Endothelial cell (in vitro differentiated cells): ENCODE data around the gene TMPRSS12. TPM values are rescaled to one million over a fixed set of nuclear protein-coding genes. Genes with fewer than 3 reads are reported as not detected.
"Not testable (repeated sequence)": the region's sequence is repeated elsewhere in the genome, so short reads cannot be mapped to it uniquely, and the experiment has no call there.

Experiments
- DNase-seq: peaks from one replicate; pipeline ENCODE4 v3.0.0; 2021; ENCODE audit warnings: low spot score
- H3K27ac Mint-ChIP-seq: one replicate; pipeline ENCODE4 v1.8.0; 2021; ENCODE audit warnings: mixed read lengths, inconsistent platforms; ENCODE audit not compliant: unreplicated experiment
- H3K27me3 Mint-ChIP-seq: one replicate; pipeline ENCODE4 v1.8.0; 2021; ENCODE audit warnings: mild to moderate bottlenecking, moderate library complexity, mixed read lengths, inconsistent platforms; ENCODE audit not compliant: unreplicated experiment
- H3K36me3 Mint-ChIP-seq: one replicate; pipeline ENCODE4 v1.8.0; 2021; ENCODE audit warnings: mild to moderate bottlenecking, low read depth, mixed read lengths, inconsistent platforms; ENCODE audit not compliant: unreplicated experiment
- H3K4me1 Mint-ChIP-seq: one replicate; pipeline ENCODE4 v1.8.0; 2021; ENCODE audit warnings: mild to moderate bottlenecking, mixed read lengths, inconsistent platforms; ENCODE audit not compliant: unreplicated experiment
- H3K4me3 Mint-ChIP-seq: one replicate; pipeline ENCODE4 v1.8.0; 2021; ENCODE audit warnings: mild to moderate bottlenecking, mixed read lengths, inconsistent platforms; ENCODE audit not compliant: unreplicated experiment
- H3K9me3 Mint-ChIP-seq: one replicate; pipeline ENCODE4 v1.8.0; 2021; ENCODE audit warnings: mixed read lengths, inconsistent platforms; ENCODE audit not compliant: unreplicated experiment
- total RNA-seq: library from RNA; stranded (reverse); fragmentation: NEBNext Ultra II Directional; extraction: Animal tissue kit (Norgen Biotek cat#: 25700); gene quantifications from one replicate; pipeline ENCODE4 v1.2.1, GENCODE V29; 2021; ENCODE audit not compliant: unreplicated experiment
- TF ChIP-seq, protein P1 (sequence below): fragments of 200-600 bp; sonication (generic); IDR thresholded peaks from one replicate; pipeline ENCODE4 v1.5.0; 2021; ENCODE audit warnings: antibody characterized with exemption; ENCODE audit not compliant: unreplicated experiment

Gene TMPRSS12
- total RNA-seq, 1 donor from 2014 or later, result not detected

- TF ChIP-seq, protein P1, sequence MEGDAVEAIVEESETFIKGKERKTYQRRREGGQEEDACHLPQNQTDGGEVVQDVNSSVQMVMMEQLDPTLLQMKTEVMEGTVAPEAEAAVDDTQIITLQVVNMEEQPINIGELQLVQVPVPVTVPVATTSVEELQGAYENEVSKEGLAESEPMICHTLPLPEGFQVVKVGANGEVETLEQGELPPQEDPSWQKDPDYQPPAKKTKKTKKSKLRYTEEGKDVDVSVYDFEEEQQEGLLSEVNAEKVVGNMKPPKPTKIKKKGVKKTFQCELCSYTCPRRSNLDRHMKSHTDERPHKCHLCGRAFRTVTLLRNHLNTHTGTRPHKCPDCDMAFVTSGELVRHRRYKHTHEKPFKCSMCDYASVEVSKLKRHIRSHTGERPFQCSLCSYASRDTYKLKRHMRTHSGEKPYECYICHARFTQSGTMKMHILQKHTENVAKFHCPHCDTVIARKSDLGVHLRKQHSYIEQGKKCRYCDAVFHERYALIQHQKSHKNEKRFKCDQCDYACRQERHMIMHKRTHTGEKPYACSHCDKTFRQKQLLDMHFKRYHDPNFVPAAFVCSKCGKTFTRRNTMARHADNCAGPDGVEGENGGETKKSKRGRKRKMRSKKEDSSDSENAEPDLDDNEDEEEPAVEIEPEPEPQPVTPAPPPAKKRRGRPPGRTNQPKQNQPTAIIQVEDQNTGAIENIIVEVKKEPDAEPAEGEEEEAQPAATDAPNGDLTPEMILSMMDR, result no peak
- Mint-ChIP-seq H3K4me1 (no peaks in the 10 kb centered on the region), H3K9me3 (no peaks in the 10 kb centered on the region), H3K27ac (no peak overlapping the region), H3K27me3 (peaks cover 1% of the 10 kb centered on the region), H3K36me3 (no peaks in the 10 kb centered on the region), H3K4me3 (no peak overlapping the region)
- DNase-seq, result no peak
Observed at GRCh38 chr12:50828121-50828520, 14.6 kb upstream of the TMPRSS12 start.

- no peak for DNase-seq
- H3K36me3 Mint-ChIP-seq, result no peaks in the 10 kb centered on the region
- H3K9me3 Mint-ChIP-seq, result no peaks in the 10 kb centered on the region
- no peak overlapping the region for H3K27ac Mint-ChIP-seq
- no peaks in the 10 kb centered on the region for H3K4me1 Mint-ChIP-seq
- H3K27me3 Mint-ChIP-seq, result peaks cover 1% of the 10 kb centered on the region
- H3K4me3 Mint-ChIP-seq, result no peak overlapping the region
- TF ChIP-seq, protein P1, result no peak
Observed at GRCh38 chr12:50828886-50829285, 13.8 kb upstream of the TMPRSS12 start.

DNA sequence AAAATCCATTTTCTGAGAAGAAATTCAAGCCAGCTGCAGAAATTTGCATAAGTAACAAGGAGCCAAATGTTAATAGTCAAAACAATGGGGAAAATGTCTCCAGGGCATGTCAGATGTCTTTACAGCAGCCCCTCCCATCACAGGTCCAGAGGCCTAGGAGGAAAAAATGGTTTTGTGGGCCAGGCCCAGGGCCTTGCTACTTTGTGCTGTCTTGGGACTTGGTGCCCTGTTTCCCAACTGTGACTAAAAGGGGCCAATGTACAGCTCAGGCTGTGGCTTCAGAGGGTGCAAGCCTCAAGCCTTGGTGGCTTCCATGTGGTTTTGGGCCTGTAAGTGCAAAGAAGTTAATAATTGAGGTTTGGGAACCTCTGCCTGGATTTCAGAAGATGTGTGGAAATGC, 8.9 kb upstream of the TMPRSS12 start:
- not testable (repeated sequence) for H3K9me3 Mint-ChIP-seq, H3K27me3 Mint-ChIP-seq, H3K4me3 Mint-ChIP-seq, H3K36me3 Mint-ChIP-seq, H3K27ac Mint-ChIP-seq, DNase-seq, H3K4me1 Mint-ChIP-seq

GRCh38 chr12:50839042-50839441, 3.7 kb upstream of the TMPRSS12 start:
- Mint-ChIP-seq H3K9me3 (peaks cover 5% of the 10 kb centered on the region), H3K27ac (no peak overlapping the region)

GRCh38 chr12:50840809-50841487, 1.8 kb upstream of the TMPRSS12 start:
- H3K27me3 Mint-ChIP-seq, result no peaks in the 10 kb centered on the region
- peaks cover 6% of the 10 kb centered on the region for H3K36me3 Mint-ChIP-seq
- H3K27ac Mint-ChIP-seq, result no peak overlapping the region
- peaks cover 5% of the 10 kb centered on the region for H3K9me3 Mint-ChIP-seq
- no peak for DNase-seq
- no peaks in the 10 kb centered on the region for H3K4me1 Mint-ChIP-seq
- H3K4me3 Mint-ChIP-seq, result no peak overlapping the region
- TF ChIP-seq, protein P1, result no peak

More at GRCh38 chr12:50839042-50839441, 3.7 kb upstream of the TMPRSS12 start:
- Mint-ChIP-seq H3K4me3 (no peak overlapping the region), H3K36me3 (peaks cover 14% of the 10 kb centered on the region), H3K4me1 (no peaks in the 10 kb centered on the region), H3K27me3 (peaks cover 2% of the 10 kb centered on the region)
- DNase-seq, result no peak
- TF ChIP-seq, protein P1, result no peak
